ENCODE data around the gene TLE3.
A peak's percentile ranks its signal among the peaks of the same experiment; 100 is the strongest.

Gene TLE3

GRCh38 chr15:70025413-70026296 lies 72.1 kb downstream of the TLE3 start:
- DNase-seq, result no peak

- no peak for DNase-seq
Observed at GRCh38 chr15:70024521-70024920, 73.2 kb downstream of the TLE3 start.

- peak; percentile 79 for DNase-seq
Observed at GRCh38 chr15:70023769-70024491, 73.8 kb downstream of the TLE3 start.

GRCh38 chr15:70023064-70023768 lies 74.5 kb downstream of the TLE3 start:
- DNase-seq, result peak; percentile 90

GRCh38 chr15:70020229-70020628 lies 77.5 kb downstream of the TLE3 start:
- DNase-seq, result no peak

- DNase-seq, result no peak
Observed at GRCh38 chr15:70018646-70019600, 78.8 kb downstream of the TLE3 start.

GRCh38 chr15:70017801-70018200 lies 79.9 kb downstream of the TLE3 start:
- DNase-seq, result no peak

- DNase-seq, result no peak
Observed at GRCh38 chr15:70017025-70017424, 80.7 kb downstream of the TLE3 start.

GRCh38 chr15:70016511-70016994 lies 81.2 kb downstream of the TLE3 start:
- no peak for DNase-seq

GRCh38 chr15:70014860-70015490 lies 82.7 kb downstream of the TLE3 start:
- DNase-seq, result no peak

GRCh38 chr15:70014331-70014730 lies 83.4 kb downstream of the TLE3 start:
- DNase-seq, result no peak

GRCh38 chr15:70013656-70014313 lies 83.9 kb downstream of the TLE3 start:
- no peak for DNase-seq

GRCh38 chr15:70012895-70013294 lies 84.8 kb downstream of the TLE3 start:
- no peak for DNase-seq

- no peak for DNase-seq
Observed at GRCh38 chr15:70008697-70009290, 88.9 kb downstream of the TLE3 start.

GRCh38 chr15:70006259-70007147 lies 91.2 kb downstream of the TLE3 start:
- DNase-seq, result no peak

GRCh38 chr15:70004826-70005225 lies 92.9 kb downstream of the TLE3 start:
- no peak for DNase-seq

- no peak for DNase-seq
Observed at GRCh38 chr15:70002897-70003296, 94.8 kb downstream of the TLE3 start.

GRCh38 chr15:70001859-70002258 lies 95.9 kb downstream of the TLE3 start:
- no peak for DNase-seq

- DNase-seq, result no peak
Observed at GRCh38 chr15:69999392-70000085, 98.2 kb downstream of the TLE3 start.

Data from fibroblast of upper back skin (primary cell).